Measurements from ENCODE around the gene RBM39. TPM values are rescaled to one million over a fixed set of nuclear protein-coding genes. Genes with fewer than 3 reads are reported as not detected.

Gene RBM39
- total and polyA plus RNA-seq, 10 of the 15 experiments (the other 5 are each of a cell fraction or from before 2014, with no cell fraction given): 135 to 280 (median 217) TPM

DNA sequence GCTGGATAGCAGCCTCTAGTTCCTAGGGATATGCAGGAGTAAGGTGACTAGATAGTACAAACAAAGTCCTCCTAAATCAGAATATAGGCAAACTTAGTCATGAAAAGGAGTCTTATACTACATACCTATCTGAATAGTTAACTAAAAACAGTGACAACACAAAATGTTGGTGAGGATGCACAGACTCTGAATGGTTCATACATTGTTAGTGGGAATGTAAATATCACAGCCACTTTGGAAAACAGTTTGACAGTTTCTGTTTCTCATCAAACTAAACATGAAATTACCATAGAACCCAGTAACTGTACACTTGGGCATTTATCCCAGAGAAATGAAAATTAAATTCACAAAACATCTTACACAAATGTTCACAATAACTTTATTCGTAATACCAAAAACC lies 60.1 kb downstream of the RBM39 start:
- ATAC-seq (no peak), FAIRE-seq (no peak), DNase-seq (ENCODE audit: low read depth, low spot score) (no peak)
- CTCF ChIA-PET: no interaction called here
- no TSS peak for BruUV-seq (replicated peaks)
- intact Hi-C loops (cut with micrococcal nuclease; ENCODE audit: unreplicated experiment) (no loop called here), in situ Hi-C loops (cut with MboI) (no loop called here)
- RAD21 ChIA-PET (ENCODE audit: unreplicated experiment): no interaction called here
- POLR2A ChIA-PET: no interaction called here
- Histone ChIP-seq H3K36me3 (ENCODE audit: control insufficient read depth in 2 of 2, insufficient read depth in 2 of 2, low read length in 1 of 2) (peaks cover 0 to 2% of the 10 kb centered on the region in 2 experiments; a peak in 3 of 4 replicates), H3K4me2 (ENCODE audit: control insufficient read depth, insufficient read depth) (no peak overlapping the region), H3K79me2 (ENCODE audit: control insufficient read depth, insufficient read depth, low read length) (no peaks in the 10 kb centered on the region), H3K27ac (ENCODE audit: control insufficient read depth, insufficient read depth) (no peak overlapping the region), H3K4me1 (ENCODE audit: control insufficient read depth, insufficient read depth, low read length) (no peaks in the 10 kb centered on the region), H3K4me3 (no peak overlapping the region), H3K9me3 (replicated peaks; ENCODE audit: control insufficient read depth, insufficient read depth, low read length) (no peaks in the 10 kb centered on the region), H3K27me3 (replicated peaks in 1 of 2; ENCODE audit: control insufficient read depth in 2 of 2, insufficient read depth in 2 of 2, low read length in 1 of 2) (no peaks in the 10 kb centered on the region), H2AFZ (ENCODE audit: control insufficient read depth, low read depth, low read length) (no peak overlapping the region), H3K9ac (ENCODE audit: control insufficient read depth, insufficient read depth, low read length) (no peak overlapping the region), H4K20me1 (ENCODE audit: control insufficient read depth, insufficient read depth) (no peaks in the 10 kb centered on the region)
- WGBS (ENCODE audit: insufficient coverage, insufficient replicate concordance, low lambda C conversion rate, missing lambda C conversion rate): 91% methylated on average over 1 of the region's 1 CpG
- TF ChIP-seq, protein P1, sequence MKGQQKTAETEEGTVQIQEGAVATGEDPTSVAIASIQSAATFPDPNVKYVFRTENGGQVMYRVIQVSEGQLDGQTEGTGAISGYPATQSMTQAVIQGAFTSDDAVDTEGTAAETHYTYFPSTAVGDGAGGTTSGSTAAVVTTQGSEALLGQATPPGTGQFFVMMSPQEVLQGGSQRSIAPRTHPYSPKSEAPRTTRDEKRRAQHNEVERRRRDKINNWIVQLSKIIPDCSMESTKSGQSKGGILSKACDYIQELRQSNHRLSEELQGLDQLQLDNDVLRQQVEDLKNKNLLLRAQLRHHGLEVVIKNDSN (IDR thresholded peaks at IDR 0.05; ENCODE audit: borderline replicate concordance, extremely low read length, insufficient read depth, low read depth, low read length): no peak
- TF ChIP-seq GABPA (IDR thresholded peaks at IDR 0.05; ENCODE audit: low read depth) (no peak), RELA (IDR thresholded peaks at IDR 0.05; ENCODE audit: borderline replicate concordance, partially characterized antibody) (no peak), MTA2 (IDR thresholded peaks at IDR 0.05; ENCODE audit: low read depth) (no peak), MEF2A (IDR thresholded peaks at IDR 0.05; ENCODE audit: insufficient read depth, low read depth, low read length) (no peak), TCF12 (IDR thresholded peaks at IDR 0.05; ENCODE audit: low read depth, low read length) (no peak), ZNF274 (IDR thresholded peaks at IDR 0.05; ENCODE audit: insufficient read depth, insufficient read length) (no peak), NFIC (IDR thresholded peaks at IDR 0.05; ENCODE audit: low read depth, low read length) (no peak), ZNF217 (IDR thresholded peaks at IDR 0.05) (no peak), NBN (IDR thresholded peaks at IDR 0.05) (no peak)
- TF ChIP-seq, protein P2, sequence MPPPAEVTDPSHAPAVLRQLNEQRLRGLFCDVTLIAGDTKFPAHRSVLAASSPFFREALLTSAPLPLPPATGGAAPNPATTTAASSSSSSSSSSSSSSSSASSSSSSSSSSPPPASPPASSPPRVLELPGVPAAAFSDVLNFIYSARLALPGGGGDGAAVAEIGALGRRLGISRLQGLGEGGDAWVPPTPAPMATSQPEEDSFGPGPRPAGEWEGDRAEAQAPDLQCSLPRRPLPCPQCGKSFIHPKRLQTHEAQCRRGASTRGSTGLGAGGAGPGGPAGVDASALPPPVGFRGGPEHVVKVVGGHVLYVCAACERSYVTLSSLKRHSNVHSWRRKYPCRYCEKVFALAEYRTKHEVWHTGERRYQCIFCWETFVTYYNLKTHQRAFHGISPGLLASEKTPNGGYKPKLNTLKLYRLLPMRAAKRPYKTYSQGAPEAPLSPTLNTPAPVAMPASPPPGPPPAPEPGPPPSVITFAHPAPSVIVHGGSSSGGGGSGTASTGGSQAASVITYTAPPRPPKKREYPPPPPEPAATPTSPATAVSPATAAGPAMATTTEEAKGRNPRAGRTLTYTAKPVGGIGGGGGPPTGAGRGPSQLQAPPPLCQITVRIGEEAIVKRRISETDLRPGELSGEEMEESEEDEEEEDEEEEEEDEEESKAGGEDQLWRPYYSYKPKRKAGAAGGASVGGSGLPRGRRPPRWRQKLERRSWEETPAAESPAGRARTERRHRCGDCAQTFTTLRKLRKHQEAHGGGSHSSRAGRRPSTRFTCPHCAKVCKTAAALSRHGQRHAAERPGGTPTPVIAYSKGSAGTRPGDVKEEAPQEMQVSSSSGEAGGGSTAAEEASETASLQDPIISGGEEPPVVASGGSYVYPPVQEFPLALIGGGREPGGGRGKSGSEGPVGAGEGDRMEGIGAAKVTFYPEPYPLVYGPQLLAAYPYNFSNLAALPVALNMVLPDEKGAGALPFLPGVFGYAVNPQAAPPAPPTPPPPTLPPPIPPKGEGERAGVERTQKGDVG (CRISPR knock-in tag; IDR thresholded peaks at IDR 0.05): no peak
- TF ChIP-seq, protein P3, sequence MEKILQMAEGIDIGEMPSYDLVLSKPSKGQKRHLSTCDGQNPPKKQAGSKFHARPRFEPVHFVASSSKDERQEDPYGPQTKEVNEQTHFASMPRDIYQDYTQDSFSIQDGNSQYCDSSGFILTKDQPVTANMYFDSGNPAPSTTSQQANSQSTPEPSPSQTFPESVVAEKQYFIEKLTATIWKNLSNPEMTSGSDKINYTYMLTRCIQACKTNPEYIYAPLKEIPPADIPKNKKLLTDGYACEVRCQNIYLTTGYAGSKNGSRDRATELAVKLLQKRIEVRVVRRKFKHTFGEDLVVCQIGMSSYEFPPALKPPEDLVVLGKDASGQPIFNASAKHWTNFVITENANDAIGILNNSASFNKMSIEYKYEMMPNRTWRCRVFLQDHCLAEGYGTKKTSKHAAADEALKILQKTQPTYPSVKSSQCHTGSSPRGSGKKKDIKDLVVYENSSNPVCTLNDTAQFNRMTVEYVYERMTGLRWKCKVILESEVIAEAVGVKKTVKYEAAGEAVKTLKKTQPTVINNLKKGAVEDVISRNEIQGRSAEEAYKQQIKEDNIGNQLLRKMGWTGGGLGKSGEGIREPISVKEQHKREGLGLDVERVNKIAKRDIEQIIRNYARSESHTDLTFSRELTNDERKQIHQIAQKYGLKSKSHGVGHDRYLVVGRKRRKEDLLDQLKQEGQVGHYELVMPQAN (conservative IDR thresholded peaks at IDR 0.05): no peak
- TF ChIP-seq, protein P4, sequence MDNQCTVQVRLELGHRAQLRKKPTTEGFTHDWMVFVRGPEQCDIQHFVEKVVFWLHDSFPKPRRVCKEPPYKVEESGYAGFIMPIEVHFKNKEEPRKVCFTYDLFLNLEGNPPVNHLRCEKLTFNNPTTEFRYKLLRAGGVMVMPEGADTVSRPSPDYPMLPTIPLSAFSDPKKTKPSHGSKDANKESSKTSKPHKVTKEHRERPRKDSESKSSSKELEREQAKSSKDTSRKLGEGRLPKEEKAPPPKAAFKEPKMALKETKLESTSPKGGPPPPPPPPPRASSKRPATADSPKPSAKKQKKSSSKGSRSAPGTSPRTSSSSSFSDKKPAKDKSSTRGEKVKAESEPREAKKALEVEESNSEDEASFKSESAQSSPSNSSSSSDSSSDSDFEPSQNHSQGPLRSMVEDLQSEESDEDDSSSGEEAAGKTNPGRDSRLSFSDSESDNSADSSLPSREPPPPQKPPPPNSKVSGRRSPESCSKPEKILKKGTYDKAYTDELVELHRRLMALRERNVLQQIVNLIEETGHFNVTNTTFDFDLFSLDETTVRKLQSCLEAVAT (IDR thresholded peaks at IDR 0.05): no peak
- TF ChIP-seq, protein P5, sequence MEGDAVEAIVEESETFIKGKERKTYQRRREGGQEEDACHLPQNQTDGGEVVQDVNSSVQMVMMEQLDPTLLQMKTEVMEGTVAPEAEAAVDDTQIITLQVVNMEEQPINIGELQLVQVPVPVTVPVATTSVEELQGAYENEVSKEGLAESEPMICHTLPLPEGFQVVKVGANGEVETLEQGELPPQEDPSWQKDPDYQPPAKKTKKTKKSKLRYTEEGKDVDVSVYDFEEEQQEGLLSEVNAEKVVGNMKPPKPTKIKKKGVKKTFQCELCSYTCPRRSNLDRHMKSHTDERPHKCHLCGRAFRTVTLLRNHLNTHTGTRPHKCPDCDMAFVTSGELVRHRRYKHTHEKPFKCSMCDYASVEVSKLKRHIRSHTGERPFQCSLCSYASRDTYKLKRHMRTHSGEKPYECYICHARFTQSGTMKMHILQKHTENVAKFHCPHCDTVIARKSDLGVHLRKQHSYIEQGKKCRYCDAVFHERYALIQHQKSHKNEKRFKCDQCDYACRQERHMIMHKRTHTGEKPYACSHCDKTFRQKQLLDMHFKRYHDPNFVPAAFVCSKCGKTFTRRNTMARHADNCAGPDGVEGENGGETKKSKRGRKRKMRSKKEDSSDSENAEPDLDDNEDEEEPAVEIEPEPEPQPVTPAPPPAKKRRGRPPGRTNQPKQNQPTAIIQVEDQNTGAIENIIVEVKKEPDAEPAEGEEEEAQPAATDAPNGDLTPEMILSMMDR (IDR thresholded peaks at IDR 0.05 in 2 of 3, conservative IDR thresholded peaks at IDR 0.05 in 1 of 3; ENCODE audit: control insufficient read depth in 2 of 3, extremely low read depth in 1 of 3, insufficient read depth in 1 of 3, low read depth in 3 of 3, low read length in 3 of 3): no peak
- SMC1A ChIA-PET (ENCODE audit: uncharacterized antibody, unreplicated experiment): no interaction called here

All from GM12878 (cell line).